Endothelial cell of umbilical vein (primary cell): ENCODE measurements around the gene HSD3B1. TPM values are rescaled to one million over a fixed set of nuclear protein-coding genes. Genes with fewer than 3 reads are reported as not detected.

ENCODE experiments used
- BruUV-seq: library from RNA; stranded (reverse); fragments of 400-500 nt; replicated peaks from 2 replicates; lab custom pipeline; 2021; lab: Mats Ljungman, UMichigan
- CTCF ChIA-PET: fragments of 300-600, 350-600 bp; sonication (Branson Sonifier 250); formaldehyde crosslinking; loops from one replicate; lab custom pipeline; 2021; ENCODE audit warnings: antibody characterized with exemption, inconsistent platforms; lab: Charles Lee
- POLR2A ChIA-PET: fragments of 300-600, 350-600 bp; sonication (Branson Sonifier 250); formaldehyde crosslinking; loops from one replicate; lab custom pipeline; 2021; ENCODE audit warnings: antibody characterized with exemption, inconsistent platforms; lab: Charles Lee
- DNase-seq: peaks from one replicate; pipeline ENCODE4 v3.0.0-alpha.2; 2011; ENCODE audit warnings: low read depth, low spot score
- FAIRE-seq: peaks from 2 replicates; lab custom pipeline; 2011; peaks lifted over from hg19 to GRCh38; lab: Jason Lieb, UNC
- H2AFZ ChIP-seq: 2 replicates; pipeline ENCODE4 v1.6.0; 2012; ENCODE audit warnings: low read depth, low read length, control low read depth, inconsistent platforms
- H3K27ac ChIP-seq: 2 replicates; pipeline ENCODE4 v1.5.1; 2011; ENCODE audit warnings: low read depth, mild to moderate bottlenecking, control low read depth, low read length, moderate library complexity; ENCODE audit not compliant: insufficient read depth
- H3K27me3 ChIP-seq, 2 experiments: 2 replicates each; pipeline versions ENCODE4 v1.6.0 to v1.6.1; 2011; ENCODE audit warnings: low read length in 2 of 2, mixed read lengths in 1 of 2; ENCODE audit not compliant: control insufficient read depth in 2 of 2, insufficient read depth in 2 of 2
- H3K36me3 ChIP-seq, 2 experiments: 2 replicates in 1 of 2; 3 replicates in 1 of 2; pipeline ENCODE4 v1.5.1; 2011; ENCODE audit warnings: low read length in 2 of 2, mild to moderate bottlenecking in 1 of 2, moderate library complexity in 1 of 2; ENCODE audit not compliant: control insufficient read depth in 2 of 2, insufficient read depth in 2 of 2; ENCODE audit errors: extremely low read depth in 1 of 2
- H3K4me1 ChIP-seq: 3 replicates; pipeline ENCODE4 v1.5.1; 2011; ENCODE audit warnings: mild to moderate bottlenecking, low read length; ENCODE audit not compliant: control insufficient read depth, insufficient read depth; ENCODE audit errors: extremely low read depth
- H3K4me2 ChIP-seq: 2 replicates; pipeline ENCODE4 v1.6.1; 2011; ENCODE audit warnings: low read length, control low read depth, mixed read lengths; ENCODE audit not compliant: insufficient read depth
- H3K4me3 ChIP-seq, 3 experiments: fragments of 200-600 bp in 1 of 3; sonication (generic), shearing (Covaris generic) in 1 of 3; replicated peaks in 1 of 3; 2 replicates each; pipeline ENCODE4 v1.5.1; 2011 to 2016; ENCODE audit warnings: control low read depth in 3 of 3, low read length in 3 of 3, mild to moderate bottlenecking in 2 of 3, inconsistent platforms in 1 of 3, low read depth in 1 of 3, moderate library complexity in 1 of 3; ENCODE audit not compliant: insufficient read depth in 1 of 3
- H3K79me2 ChIP-seq: 2 replicates; pipeline ENCODE4 v1.6.0; 2012; ENCODE audit warnings: low read length, inconsistent platforms; ENCODE audit not compliant: control insufficient read depth, insufficient read depth
- H3K9ac ChIP-seq: replicated peaks from 2 replicates; pipeline ENCODE3; 2011; ENCODE audit warnings: low read length, control low read depth; ENCODE audit not compliant: insufficient read depth; ENCODE audit errors: extremely low read depth
- H3K9me1 ChIP-seq: replicated peaks from 3 replicates; pipeline ENCODE4 v1.6.0; 2011; ENCODE audit warnings: mild to moderate bottlenecking, low read length; ENCODE audit not compliant: control insufficient read depth, insufficient read depth; ENCODE audit errors: extremely low read depth
- H3K9me3 ChIP-seq: replicated peaks from 2 replicates; pipeline ENCODE4 v1.5.1; 2012; ENCODE audit warnings: low read length, inconsistent platforms; ENCODE audit not compliant: control insufficient read depth, insufficient read depth
- H4K20me1 ChIP-seq: replicated peaks from 2 replicates; pipeline ENCODE3; 2011; ENCODE audit warnings: mild to moderate bottlenecking, low read length; ENCODE audit not compliant: control insufficient read depth, insufficient read depth; ENCODE audit errors: extremely low read depth
- CTCF ChIP-seq, 2 donors: IDR thresholded peaks; 1 replicate in 1 of 2; 2 replicates in 1 of 2; pipeline ENCODE4 v1.5.1; 2011; ENCODE audit warnings: low read length in 2 of 2, mild to moderate bottlenecking in 2 of 2, moderate library complexity in 2 of 2, control low read depth in 1 of 2, inconsistent platforms in 1 of 2, low read depth in 1 of 2; ENCODE audit not compliant: insufficient read depth in 1 of 2; ENCODE audit errors: extremely low read depth in 1 of 2
- EZH2 ChIP-seq: IDR thresholded peaks from 2 replicates; pipeline ENCODE4 v1.6.1; 2012; ENCODE audit warnings: borderline replicate concordance, low read depth, mild to moderate bottlenecking, moderate library complexity, low read length, inconsistent platforms; ENCODE audit not compliant: severe bottlenecking
- FOS ChIP-seq: IDR thresholded peaks from 2 replicates; pipeline ENCODE4 v1.6.1; 2011; ENCODE audit warnings: mild to moderate bottlenecking, low read length, moderate library complexity, borderline replicate concordance; ENCODE audit not compliant: insufficient read depth
- GATA2 ChIP-seq: IDR thresholded peaks from 2 replicates; pipeline ENCODE4 v1.7.0; 2011; ENCODE audit warnings: low read depth, mild to moderate bottlenecking, moderate library complexity, mixed read lengths, low read length; ENCODE audit not compliant: insufficient read length, insufficient read depth
- JUN ChIP-seq: IDR thresholded peaks from 2 replicates; pipeline ENCODE4 v1.6.1; 2011; ENCODE audit warnings: borderline replicate concordance, low read depth; ENCODE audit not compliant: insufficient read length, insufficient read depth
- MAX ChIP-seq: IDR thresholded peaks from 2 replicates; pipeline ENCODE4 v1.6.1; 2011; ENCODE audit not compliant: insufficient read depth, insufficient read length
- MYC ChIP-seq: IDR thresholded peaks from one replicate; pipeline ENCODE4 v1.6.1; 2011; ENCODE audit warnings: mild to moderate bottlenecking, low read depth, low read length
- POLR2A ChIP-seq: IDR thresholded peaks from 2 replicates; pipeline ENCODE4 v1.6.1; 2012; ENCODE audit warnings: low read depth, mild to moderate bottlenecking, control low read depth, low read length
- POLR2AphosphoS5 ChIP-seq: IDR thresholded peaks from 2 replicates; pipeline ENCODE4 v1.6.1; 2012; ENCODE audit warnings: low read depth, mild to moderate bottlenecking, control low read depth, low read length, moderate library complexity; ENCODE audit not compliant: insufficient read depth
- dilution Hi-C: fragments of 300-500 bp; cut with MboI; formaldehyde crosslinking; loops from one replicate; pipeline ENCODE4 v1.15.0; 2019; ENCODE audit warnings: low sequenced_read_pairs; ENCODE audit not compliant: extremely low pct_ligation_motif_present
- intact Hi-C: fragments of 100-400 bp; cut with micrococcal nuclease; formaldehyde crosslinking; loops from one replicate; pipeline ENCODE4 v1.10.0; 2022
- polyA plus RNA-seq, 4 experiments: library from polyadenylated mRNA; depleted of rRNA in 3 of 4; stranded (reverse) in 3 of 4; unstranded in 1 of 4; fragments of >200 nt; gene quantifications; 2 replicates each; pipeline versions ENCODE4 v1.2.1 to v1.2.3, GENCODE V29; 2011 to 2012; ENCODE audit warnings: missing spikeins in 1 of 4
- total RNA-seq: library from RNA; stranded (reverse); gene quantifications from 2 replicates; pipeline ENCODE4 v1.2.3, GENCODE V29; 2021

Gene HSD3B1
- total and polyA plus RNA-seq, 2 donors (not counting 3 experiments of a cell fraction or from before 2014, with no cell fraction given): not detected

- H3K9me3 ChIP-seq: no peaks in the 10 kb centered on the region
- H3K36me3 ChIP-seq: no peaks in the 10 kb centered on the region
- no peak for TF ChIP-seq EZH2
- H3K9me1 ChIP-seq: no peaks in the 10 kb centered on the region
- dilution Hi-C loops (no loop called here), intact Hi-C loops (no loop called here)
- no peak overlapping the region for H3K4me2 ChIP-seq
- H3K9ac ChIP-seq: no peak overlapping the region
- POLR2A ChIA-PET: no interaction called here
- DNase-seq (no peak), FAIRE-seq (no peak)
- no peak overlapping the region for H3K27ac ChIP-seq
- H2AFZ ChIP-seq: no peak overlapping the region
- no peaks in the 10 kb centered on the region for H3K27me3 ChIP-seq
- no peaks in the 10 kb centered on the region for H3K4me1 ChIP-seq
- BruUV-seq: no TSS peak
- no peaks in the 10 kb centered on the region for H3K79me2 ChIP-seq
- no peaks in the 10 kb centered on the region for H4K20me1 ChIP-seq
- H3K4me3 ChIP-seq: no peak overlapping the region
- CTCF ChIA-PET: no interaction called here
Observed at GRCh38 chr1:119489201-119489600, 17.8 kb upstream of the HSD3B1 start.

- dilution Hi-C loops (no loop called here), intact Hi-C loops (no loop called here)
- FAIRE-seq: no peak
Observed at GRCh38 chr1:119490925-119491324, 16.1 kb upstream of the HSD3B1 start.

More at GRCh38 chr1:119490925-119491324, 16.1 kb upstream of the HSD3B1 start:
- CTCF ChIA-PET: no interaction called here
- Histone ChIP-seq H3K79me2 (no peaks in the 10 kb centered on the region), H3K9me3 (no peaks in the 10 kb centered on the region), H4K20me1 (no peaks in the 10 kb centered on the region), H3K9me1 (no peaks in the 10 kb centered on the region), H3K27ac (no peak overlapping the region), H3K4me3 (no peak overlapping the region), H3K4me1 (no peaks in the 10 kb centered on the region), H2AFZ (no peak overlapping the region), H3K4me2 (no peak overlapping the region), H3K9ac (no peak overlapping the region), H3K27me3 (no peaks in the 10 kb centered on the region), H3K36me3 (no peaks in the 10 kb centered on the region)
- TF ChIP-seq MAX (no peak), EZH2 (no peak), POLR2AphosphoS5 (no peak), JUN (no peak), FOS (no peak), GATA2 (no peak), POLR2A (no peak), MYC (no peak), CTCF (IDR thresholded peaks at IDR 0.05; ENCODE audit: extremely low read depth in 1 of 2, insufficient read depth in 1 of 2, low read depth in 1 of 2, low read length in 2 of 2) (no peak)
- no peak for DNase-seq
- POLR2A ChIA-PET: no interaction called here
- no TSS peak for BruUV-seq
